Osteoblast (primary cell): ENCODE data around the gene TMA7. TPM values are rescaled to one million over a fixed set of nuclear protein-coding genes. Genes with fewer than 3 reads are reported as not detected.

Experiments used
- DNase-seq: peaks from one replicate; pipeline ENCODE4 v3.0.0; 2011; ENCODE audit warnings: low spot score, mixed read lengths; ENCODE audit not compliant: insufficient read length; ENCODE audit errors: missing footprints
- H2AFZ ChIP-seq: 2 replicates; pipeline ENCODE4 v1.6.0; 2011; ENCODE audit warnings: mild to moderate bottlenecking, low read length
- H3K27ac ChIP-seq: 2 replicates; pipeline ENCODE4 v1.5.1; 2011; ENCODE audit warnings: mild to moderate bottlenecking, low read depth, low read length, moderate library complexity
- H3K27me3 ChIP-seq: 2 replicates; pipeline ENCODE4 v1.6.0; 2012; ENCODE audit warnings: mild to moderate bottlenecking, control low read depth, inconsistent platforms, low read length, moderate library complexity; ENCODE audit not compliant: insufficient read depth
- H3K36me3 ChIP-seq: 2 replicates; pipeline ENCODE4 v1.5.1; 2011; ENCODE audit warnings: mild to moderate bottlenecking, low read length, control low read depth, moderate library complexity; ENCODE audit not compliant: insufficient read depth
- H3K4me1 ChIP-seq: 2 replicates; pipeline ENCODE4 v1.5.1; 2011; ENCODE audit warnings: mild to moderate bottlenecking, low read length, control low read depth, moderate library complexity; ENCODE audit not compliant: insufficient read depth
- H3K4me2 ChIP-seq: 2 replicates; pipeline ENCODE4 v1.6.0; 2011; ENCODE audit warnings: mild to moderate bottlenecking, low read length; ENCODE audit not compliant: insufficient read depth
- H3K4me3 ChIP-seq: fragments of 200-600 bp; sonication (generic); 3 replicates; pipeline ENCODE4 v1.5.1; 2012; ENCODE audit warnings: mild to moderate bottlenecking, low read length, inconsistent platforms; ENCODE audit not compliant: insufficient read depth
- H3K79me2 ChIP-seq: 2 replicates; pipeline ENCODE4 v1.6.0; 2012; ENCODE audit warnings: mild to moderate bottlenecking, low read length, control low read depth, inconsistent platforms; ENCODE audit not compliant: insufficient read depth
- H3K9me3 ChIP-seq: 2 replicates; pipeline ENCODE4 v1.5.1; 2011; ENCODE audit warnings: low read depth, low read length, control low read depth
- H4K20me1 ChIP-seq: 2 replicates; pipeline ENCODE4 v1.6.0; 2012; ENCODE audit warnings: mild to moderate bottlenecking, low read length, control low read depth; ENCODE audit not compliant: insufficient read depth
- total RNA-seq: library from RNA; depleted of rRNA; stranded (reverse); fragments of >200 nt; gene quantifications from 2 replicates; pipeline ENCODE4 v1.2.3, GENCODE V29; 2012
- TF ChIP-seq, protein P1 (sequence below): IDR thresholded peaks from 2 replicates; pipeline ENCODE4 v1.5.1; 2011; ENCODE audit warnings: mild to moderate bottlenecking, low read depth, low read length, moderate library complexity; ENCODE audit errors: extremely low read depth

TMA7 gene
- total RNA-seq, 1 donor, result 128 TPM

DNA sequence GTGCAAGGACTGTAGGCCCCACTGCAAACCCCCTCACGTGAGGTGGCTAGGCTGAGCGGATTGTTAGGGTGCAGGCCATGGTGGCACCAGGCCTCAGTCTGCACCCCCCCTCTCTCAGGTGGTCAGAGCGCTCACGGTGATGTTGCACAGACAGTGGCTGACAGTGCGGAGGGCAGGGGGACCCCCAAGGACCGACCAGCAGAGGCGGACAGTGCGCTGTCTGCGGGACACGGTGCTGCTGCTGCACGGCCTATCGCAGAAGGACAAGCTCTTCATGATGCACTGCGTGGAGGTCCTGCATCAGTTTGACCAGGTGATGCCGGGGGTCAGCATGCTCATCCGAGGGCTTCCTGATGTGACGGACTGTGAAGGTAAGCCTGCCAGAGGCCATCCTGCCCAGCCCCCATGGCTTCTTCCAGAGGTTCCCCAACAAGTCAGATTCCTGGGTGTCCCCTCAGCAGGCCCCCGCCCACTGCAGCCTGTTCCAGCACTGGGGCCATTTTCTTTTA lies 24.7 kb downstream of the TMA7 start:
- Histone ChIP-seq H3K36me3 (peaks cover 44% of the 10 kb centered on the region), H3K4me1 (peaks cover 27% of the 10 kb centered on the region), H3K79me2 (peaks cover 35% of the 10 kb centered on the region), H2AFZ (no peak overlapping the region), H3K27me3 (no peaks in the 10 kb centered on the region), H3K4me2 (peak overlapping the region; percentile 23), H4K20me1 (peaks cover under 1% of the 10 kb centered on the region), H3K27ac (peak overlapping the region; percentile 100), H3K4me3 (no peak overlapping the region), H3K9me3 (no peaks in the 10 kb centered on the region)
- peak; percentile 72 for DNase-seq
- TF ChIP-seq, protein P1, sequence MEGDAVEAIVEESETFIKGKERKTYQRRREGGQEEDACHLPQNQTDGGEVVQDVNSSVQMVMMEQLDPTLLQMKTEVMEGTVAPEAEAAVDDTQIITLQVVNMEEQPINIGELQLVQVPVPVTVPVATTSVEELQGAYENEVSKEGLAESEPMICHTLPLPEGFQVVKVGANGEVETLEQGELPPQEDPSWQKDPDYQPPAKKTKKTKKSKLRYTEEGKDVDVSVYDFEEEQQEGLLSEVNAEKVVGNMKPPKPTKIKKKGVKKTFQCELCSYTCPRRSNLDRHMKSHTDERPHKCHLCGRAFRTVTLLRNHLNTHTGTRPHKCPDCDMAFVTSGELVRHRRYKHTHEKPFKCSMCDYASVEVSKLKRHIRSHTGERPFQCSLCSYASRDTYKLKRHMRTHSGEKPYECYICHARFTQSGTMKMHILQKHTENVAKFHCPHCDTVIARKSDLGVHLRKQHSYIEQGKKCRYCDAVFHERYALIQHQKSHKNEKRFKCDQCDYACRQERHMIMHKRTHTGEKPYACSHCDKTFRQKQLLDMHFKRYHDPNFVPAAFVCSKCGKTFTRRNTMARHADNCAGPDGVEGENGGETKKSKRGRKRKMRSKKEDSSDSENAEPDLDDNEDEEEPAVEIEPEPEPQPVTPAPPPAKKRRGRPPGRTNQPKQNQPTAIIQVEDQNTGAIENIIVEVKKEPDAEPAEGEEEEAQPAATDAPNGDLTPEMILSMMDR, result no peak

DNA sequence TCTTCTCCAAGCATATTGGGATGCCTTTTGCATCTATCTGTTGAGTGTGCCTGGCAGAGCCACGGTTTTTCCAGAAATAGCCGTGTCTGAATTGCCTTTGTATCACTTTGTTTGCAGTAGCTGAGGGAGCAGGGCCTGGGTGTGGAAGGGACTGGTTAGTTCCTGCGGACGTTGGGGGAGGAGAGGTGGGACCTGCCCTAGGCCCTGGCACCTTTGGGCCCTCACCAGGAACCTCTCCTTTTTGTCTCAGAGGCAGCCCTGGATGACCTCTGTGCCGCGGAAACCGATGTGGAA lies 25.1 kb downstream of the TMA7 start:
- no peak overlapping the region for H3K4me3 ChIP-seq
- H3K4me2 ChIP-seq, result peak overlapping the region; percentile 23

DNA sequence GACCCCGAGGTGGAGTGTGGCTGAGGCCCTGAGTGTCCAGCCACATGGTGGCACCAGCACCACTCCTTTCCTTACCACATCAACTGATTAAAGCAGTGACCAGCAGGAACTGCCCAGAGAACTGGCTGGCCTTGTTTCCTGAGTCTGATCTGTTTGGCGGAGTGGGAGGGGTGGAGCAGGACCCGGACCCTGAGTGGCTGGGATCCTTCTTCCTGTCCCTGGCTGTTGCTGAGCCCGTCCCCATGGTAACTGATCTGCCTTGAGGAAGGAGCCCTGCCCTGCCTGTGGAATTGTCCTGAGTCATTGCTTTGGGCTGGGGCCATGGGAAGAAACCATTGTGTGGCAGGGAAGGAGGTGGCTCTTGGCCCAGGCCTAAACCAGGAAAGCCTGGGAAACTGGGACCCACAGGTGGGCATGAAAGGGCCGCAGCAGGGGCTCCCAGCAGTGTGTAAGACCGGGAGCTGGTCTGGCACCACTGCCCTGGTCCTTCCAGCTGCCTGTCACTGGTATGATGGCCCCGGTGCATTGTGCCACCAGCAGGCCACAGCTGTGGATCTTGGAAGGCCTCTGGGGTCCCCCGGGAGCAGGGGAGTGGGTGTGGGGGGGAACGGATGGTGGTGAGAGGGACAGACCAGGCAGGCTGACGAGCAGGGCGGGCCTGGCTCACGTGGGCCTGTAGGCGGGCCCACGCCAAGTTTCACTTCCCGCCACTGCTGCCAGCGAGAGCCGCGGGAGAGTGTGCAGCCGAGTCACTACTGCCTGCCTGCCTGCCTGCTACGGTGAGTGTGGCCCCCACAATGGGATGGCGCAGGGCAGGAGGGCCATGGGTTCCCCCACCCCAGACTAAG lies 25.7 kb downstream of the TMA7 start:
- Histone ChIP-seq H3K27ac (peak overlapping the region; percentile 100), H3K27me3 (no peaks in the 10 kb centered on the region), H3K79me2 (peaks cover 45% of the 10 kb centered on the region), H3K4me3 (peak overlapping the region; percentile 78), H3K9me3 (no peaks in the 10 kb centered on the region), H3K4me1 (peaks cover 27% of the 10 kb centered on the region), H3K36me3 (peaks cover 35% of the 10 kb centered on the region), H2AFZ (peak overlapping the region; percentile 80), H3K4me2 (peak overlapping the region; percentile 93), H4K20me1 (peaks cover 4% of the 10 kb centered on the region)
- peak; percentile 100 for DNase-seq
- TF ChIP-seq, protein P1, result peak; percentile 80

More for the DNA sequence above, 25.1 kb downstream of the TMA7 start:
- Histone ChIP-seq H3K9me3 (no peaks in the 10 kb centered on the region), H3K27me3 (no peaks in the 10 kb centered on the region), H2AFZ (peak overlapping the region; percentile 58), H3K4me1 (peaks cover 27% of the 10 kb centered on the region), H4K20me1 (peaks cover 4% of the 10 kb centered on the region), H3K79me2 (peaks cover 39% of the 10 kb centered on the region), H3K36me3 (peaks cover 40% of the 10 kb centered on the region), H3K27ac (peak overlapping the region; percentile 100)
- no peak for DNase-seq
- TF ChIP-seq, protein P1, result no peak

DNA sequence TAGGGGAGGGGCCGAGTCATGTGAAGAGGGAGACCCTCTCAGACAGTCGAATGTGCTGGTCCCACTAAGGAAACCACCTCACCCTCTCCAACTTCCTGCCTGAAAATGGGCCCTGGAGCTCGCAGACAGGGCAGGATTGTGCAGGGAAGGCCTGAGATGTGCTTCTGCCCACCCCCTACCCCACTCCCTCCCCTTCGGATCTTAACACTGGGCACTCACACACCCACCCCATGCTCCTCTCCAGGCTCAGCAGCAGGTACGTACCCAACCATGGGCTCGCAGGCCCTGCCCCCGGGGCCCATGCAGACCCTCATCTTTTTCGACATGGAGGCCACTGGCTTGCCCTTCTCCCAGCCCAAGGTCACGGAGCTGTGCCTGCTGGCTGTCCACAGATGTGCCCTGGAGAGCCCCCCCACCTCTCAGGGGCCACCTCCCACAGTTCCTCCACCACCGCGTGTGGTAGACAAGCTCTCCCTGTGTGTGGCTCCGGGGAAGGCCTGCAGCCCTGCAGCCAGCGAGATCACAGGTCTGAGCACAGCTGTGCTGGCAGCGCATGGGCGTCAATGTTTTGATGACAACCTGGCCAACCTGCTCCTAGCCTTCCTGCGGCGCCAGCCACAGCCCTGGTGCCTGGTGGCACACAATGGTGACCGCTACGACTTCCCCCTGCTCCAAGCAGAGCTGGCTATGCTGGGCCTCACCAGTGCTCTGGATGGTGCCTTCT lies 26.5 kb downstream of the TMA7 start:
- peaks cover 52% of the 10 kb centered on the region for H3K79me2 ChIP-seq
- peak overlapping the region; percentile 78 for H3K4me3 ChIP-seq
- H3K4me1 ChIP-seq, result peaks cover 28% of the 10 kb centered on the region
- H3K4me2 ChIP-seq, result peak overlapping the region; percentile 93
- H3K9me3 ChIP-seq, result no peaks in the 10 kb centered on the region
- H3K36me3 ChIP-seq, result peaks cover 27% of the 10 kb centered on the region
- peak overlapping the region; percentile 100 for H3K27ac ChIP-seq
- H2AFZ ChIP-seq, result peak overlapping the region; percentile 62
- H4K20me1 ChIP-seq, result peaks cover 4% of the 10 kb centered on the region
- DNase-seq, result peak; percentile 72
- no peaks in the 10 kb centered on the region for H3K27me3 ChIP-seq
- TF ChIP-seq, protein P1, result no peak
